GM21423 (cell line): Measurements from ENCODE around the gene SIRT4.

Experiments used
- ATAC-seq: cut with Tn5 transposase; IDR thresholded peaks from one replicate; pipeline ENCODE4 v1.9.1; 2021; ENCODE audit warnings: mild to moderate bottlenecking, moderate library complexity; ENCODE audit not compliant: unreplicated experiment

SIRT4 gene

GRCh38 chr12:120278137-120279069 is 23.7 kb upstream of the SIRT4 start:
- no peak for ATAC-seq

GRCh38 chr12:120283318-120283717 is 18.8 kb upstream of the SIRT4 start:
- no peak for ATAC-seq

GRCh38 chr12:120284381-120284780 is 17.7 kb upstream of the SIRT4 start:
- ATAC-seq: no peak

GRCh38 chr12:120286768-120287490 is 15.2 kb upstream of the SIRT4 start:
- ATAC-seq: no peak

- no peak for ATAC-seq
These were observed 14.6 kb upstream of the SIRT4 start for GRCh38 chr12:120287491-120287890.

GRCh38 chr12:120290609-120291305 is 11.4 kb upstream of the SIRT4 start:
- no peak for ATAC-seq

- ATAC-seq: peak; percentile 1
These were observed 9.8 kb upstream of the SIRT4 start for GRCh38 chr12:120292411-120292660.

GRCh38 chr12:120292661-120293531 is 9.2 kb upstream of the SIRT4 start, which contains the start of gene RNU4-1:
RNU4-1 (minus strand) TSS chr12:120293237.
- ATAC-seq: peak; percentile 45

- ATAC-seq: no peak
These were observed 12.1 kb downstream of the SIRT4 start for GRCh38 chr12:120314220-120314619.

GRCh38 chr12:120316798-120317223 is 14.7 kb downstream of the SIRT4 start:
- ATAC-seq: no peak

GRCh38 chr12:120317224-120318105 is 15.3 kb downstream of the SIRT4 start:
- ATAC-seq: peak; percentile 98

GRCh38 chr12:120321382-120322202 is 19.5 kb downstream of the SIRT4 start:
- no peak for ATAC-seq

- no peak for ATAC-seq
These were observed 21.7 kb downstream of the SIRT4 start for GRCh38 chr12:120323772-120324171.

- ATAC-seq: no peak
These were observed 22.8 kb downstream of the SIRT4 start for GRCh38 chr12:120324841-120325417.

- ATAC-seq: no peak
These were observed 25.5 kb downstream of the SIRT4 start, which contains the start of gene PLA2G1B for GRCh38 chr12:120327593-120327992. PLA2G1B (minus strand) TSS chr12:120327779; CDS start chr12:120327753, 26 bp downstream.

GRCh38 chr12:120328228-120328627 is 26.1 kb downstream of the SIRT4 start:
- ATAC-seq: no peak

- no peak for ATAC-seq
These were observed 29.3 kb downstream of the SIRT4 start for GRCh38 chr12:120331390-120331789.

GRCh38 chr12:120332041-120332440 is 29.9 kb downstream of the SIRT4 start:
- ATAC-seq: no peak
